Right atrium auricular region (tissue), 2 donors: ENCODE results near the gene COA7. TPM values are rescaled to one million over a fixed set of nuclear protein-coding genes. Genes with fewer than 3 reads are reported as not detected.

Experiments
- DNase-seq: peaks from one replicate; pipeline ENCODE4 v3.0.0-alpha.2; 2019; ENCODE audit warnings: low spot score
- H3K27ac ChIP-seq, 2 donors: fragments of 200-600 bp; sonication (generic); 1 replicate in 1 of 2; 2 replicates in 1 of 2; pipeline ENCODE4 v1.5.1; 2016 to 2019
- H3K27me3 ChIP-seq, 2 donors: fragments of 200-600 bp; sonication (generic); one replicate each; pipeline versions ENCODE4 v1.5.1 to v1.6.0; 2017 to 2019
- H3K36me3 ChIP-seq: fragments of 200-600 bp; sonication (generic); one replicate; pipeline ENCODE4 v1.5.1; 2016
- H3K4me1 ChIP-seq, 2 donors: fragments of 200-600 bp; sonication (generic); one replicate each; pipeline versions ENCODE4 v1.5.1 to v1.6.0; 2017 to 2019
- H3K4me3 ChIP-seq, 2 donors: fragments of 200-600 bp; sonication (generic); 1 replicate in 1 of 2; 2 replicates in 1 of 2; pipeline ENCODE4 v1.5.1; 2017 to 2019; ENCODE audit warnings: mild to moderate bottlenecking in 1 of 2, moderate library complexity in 1 of 2
- H3K9me3 ChIP-seq, 2 donors: fragments of 200-600 bp; sonication (generic); one replicate each; pipeline ENCODE4 v1.5.1; 2019
- CTCF ChIP-seq, 2 donors: fragments of 200-600 bp; sonication (generic); IDR thresholded peaks; one replicate each; pipeline ENCODE4 v1.5.1; 2019; ENCODE audit warnings: antibody characterized with exemption in 2 of 2
- total RNA-seq, 2 donors: library from RNA; depleted of rRNA; stranded (reverse); fragments of >200 nt; gene quantifications; one replicate each; pipeline ENCODE4 v1.1.0, GENCODE V29; 2016

The COA7 gene
- total RNA-seq, 2 donors from 2014 or later = 8.7 to 10.6 TPM

DNA sequence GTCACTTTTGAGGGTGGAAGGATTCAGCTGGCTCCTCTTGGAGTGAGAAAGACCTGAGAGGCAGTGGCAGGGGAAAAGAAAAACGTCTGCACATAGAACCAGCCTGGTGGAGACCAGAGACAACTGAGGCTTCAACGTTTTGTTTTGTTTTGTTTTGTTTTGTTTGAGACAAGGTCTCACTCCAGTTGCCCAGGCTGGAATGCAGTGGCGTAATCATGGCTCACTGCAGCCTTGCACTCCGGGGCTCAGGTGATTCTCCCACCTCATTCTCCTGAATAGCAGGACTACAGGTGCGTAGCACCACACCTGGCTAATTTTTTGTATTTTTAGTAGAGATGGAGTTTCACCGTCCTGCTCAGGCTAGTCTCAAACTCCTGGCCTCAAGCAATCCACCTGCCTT is 52.9 kb downstream of the COA7 start:
- no peaks in the 10 kb centered on the region for H3K36me3 ChIP-seq
- H3K9me3 ChIP-seq = no peaks in the 10 kb centered on the region
- no peak for TF ChIP-seq CTCF (IDR thresholded peaks at IDR 0.05)
- no peak overlapping the region for H3K27ac ChIP-seq
- no peak overlapping the region for H3K4me3 ChIP-seq
- DNase-seq = no peak
- H3K4me1 ChIP-seq = no peaks in the 10 kb centered on the region
- H3K27me3 ChIP-seq = no peaks in the 10 kb centered on the region

GRCh38 chr1:52641307-52641706 is 56.8 kb downstream of the COA7 start:
- H3K9me3 ChIP-seq = no peaks in the 10 kb centered on the region
- no peak for TF ChIP-seq CTCF (IDR thresholded peaks at IDR 0.05)
- no peak for DNase-seq
- H3K27ac ChIP-seq = no peak overlapping the region
- H3K4me3 ChIP-seq = no peak overlapping the region
- H3K4me1 ChIP-seq = no peaks in the 10 kb centered on the region
- H3K36me3 ChIP-seq = no peaks in the 10 kb centered on the region
- no peaks in the 10 kb centered on the region for H3K27me3 ChIP-seq

DNA sequence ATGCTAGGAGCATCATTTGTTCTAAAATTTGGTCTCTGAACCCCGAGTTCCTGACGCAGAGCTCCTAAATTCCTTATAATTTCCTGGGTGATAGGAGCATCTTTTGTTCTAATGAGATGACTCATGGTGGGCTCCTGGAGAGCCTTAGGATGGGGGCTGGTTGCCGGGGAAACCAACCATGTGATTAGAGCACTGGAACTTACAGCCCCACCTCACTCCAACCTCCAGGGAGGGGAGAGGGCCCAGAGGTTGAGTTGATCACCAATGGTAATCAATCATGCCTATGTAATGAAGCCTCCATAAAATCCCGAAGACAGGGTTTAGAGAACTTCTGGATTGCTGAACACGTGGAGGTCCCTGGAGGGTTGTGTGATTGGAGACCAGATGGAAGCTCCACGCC is 57.5 kb downstream of the COA7 start:
- no peaks in the 10 kb centered on the region for H3K27me3 ChIP-seq
- H3K36me3 ChIP-seq = no peaks in the 10 kb centered on the region
- no peak for TF ChIP-seq CTCF (IDR thresholded peaks at IDR 0.05)
- no peaks in the 10 kb centered on the region for H3K9me3 ChIP-seq
- no peak overlapping the region for H3K4me3 ChIP-seq
- H3K27ac ChIP-seq = no peak overlapping the region
- no peak for DNase-seq
- no peaks in the 10 kb centered on the region for H3K4me1 ChIP-seq

- no peaks in the 10 kb centered on the region for H3K9me3 ChIP-seq
- no peak overlapping the region for H3K27ac ChIP-seq
- no peak for TF ChIP-seq CTCF (IDR thresholded peaks at IDR 0.05)
Measured at GRCh38 chr1:52637946-52638345, 60.2 kb downstream of the COA7 start.

DNA sequence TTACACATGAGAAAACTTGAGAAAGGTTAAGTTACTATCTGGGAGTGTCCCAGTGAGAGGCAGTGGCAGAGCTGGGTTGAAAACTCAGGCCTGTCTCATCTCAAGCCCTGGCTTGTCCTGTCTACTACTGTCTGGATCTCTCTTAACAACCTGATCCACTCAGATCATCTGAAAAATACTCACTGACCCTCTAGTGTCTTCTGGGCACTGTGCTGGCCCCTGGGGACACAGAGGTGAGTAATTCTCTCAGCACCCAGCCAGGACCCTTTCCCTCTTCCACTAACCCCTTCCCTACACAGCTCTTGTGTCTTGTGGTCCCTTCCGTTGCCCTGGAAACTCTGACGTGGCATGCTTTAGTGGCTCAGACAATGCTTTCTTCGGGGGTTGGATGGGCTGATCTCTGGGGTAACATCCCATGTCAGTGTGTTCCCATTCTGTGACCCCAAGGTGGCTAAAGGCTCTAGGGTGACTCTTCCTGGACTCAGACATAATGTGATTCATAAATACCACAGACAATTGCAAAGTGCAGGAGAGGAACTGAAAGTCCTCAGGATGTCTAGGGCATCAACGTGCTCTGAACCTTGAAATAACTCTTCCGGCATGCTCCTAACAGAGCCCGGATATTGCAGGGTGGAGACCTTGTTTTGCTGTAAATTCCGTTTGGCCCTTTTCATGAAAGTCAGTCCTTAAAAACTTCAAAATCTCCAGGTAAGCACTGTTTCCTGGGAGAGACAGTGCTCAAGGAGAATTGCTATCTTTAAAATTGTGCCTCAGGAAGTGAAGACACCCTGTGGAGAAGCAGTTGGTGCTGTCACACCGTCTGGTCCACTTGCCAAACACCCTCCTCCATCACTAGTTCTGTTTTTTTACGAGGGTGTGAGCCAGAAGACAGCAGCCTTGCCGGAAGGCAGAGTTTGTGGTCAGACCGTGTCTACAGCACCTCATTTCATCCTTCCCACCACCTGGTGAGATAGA is 61.1 kb downstream of the COA7 start:
- no peak for DNase-seq
- Histone ChIP-seq H3K4me1 (peaks cover 0 to 10% of the 10 kb centered on the region in 2 donors), H3K27me3 (peaks cover 0 to 3% of the 10 kb centered on the region in 2 donors), H3K9me3 (no peaks in the 10 kb centered on the region), H3K4me3 (no peak overlapping the region), H3K36me3 (no peaks in the 10 kb centered on the region), H3K27ac (peak overlapping the region in 1 of 2 donors; percentile 1)
- no peak for TF ChIP-seq CTCF (IDR thresholded peaks at IDR 0.05)

More at GRCh38 chr1:52637946-52638345, 60.2 kb downstream of the COA7 start:
- Histone ChIP-seq H3K36me3 (no peaks in the 10 kb centered on the region), H3K4me1 (peaks cover 0 to under 1% of the 10 kb centered on the region in 2 donors), H3K27me3 (peaks cover 0 to 3% of the 10 kb centered on the region in 2 donors), H3K4me3 (no peak overlapping the region)
- no peak for DNase-seq
